D721Med (cell line): ENCODE data around the gene PHLDA2.
A peak's percentile ranks its signal among the peaks of the same experiment; 100 is the strongest.

ENCODE experiments used
- DNase-seq: peaks from one replicate; pipeline ENCODE4 v3.0.0; 2011; ENCODE audit warnings: low spot score; ENCODE audit not compliant: insufficient read length
- FAIRE-seq: peaks from 2 replicates; lab custom pipeline; 2011; peaks lifted over from hg19 to GRCh38; lab: Jason Lieb, UNC
- CTCF ChIP-seq: IDR thresholded peaks from 2 replicates; pipeline ENCODE4 v1.5.1; 2012; ENCODE audit warnings: mild to moderate bottlenecking, control low read depth; ENCODE audit not compliant: insufficient read depth; ENCODE audit errors: missing control alignments

The PHLDA2 gene

GRCh38 chr11:2931771-2932738 lies 2.8 kb upstream of the PHLDA2 start:
- TF ChIP-seq CTCF, result no peak
- DNase-seq, result no peak
- no peak for FAIRE-seq

DNA sequence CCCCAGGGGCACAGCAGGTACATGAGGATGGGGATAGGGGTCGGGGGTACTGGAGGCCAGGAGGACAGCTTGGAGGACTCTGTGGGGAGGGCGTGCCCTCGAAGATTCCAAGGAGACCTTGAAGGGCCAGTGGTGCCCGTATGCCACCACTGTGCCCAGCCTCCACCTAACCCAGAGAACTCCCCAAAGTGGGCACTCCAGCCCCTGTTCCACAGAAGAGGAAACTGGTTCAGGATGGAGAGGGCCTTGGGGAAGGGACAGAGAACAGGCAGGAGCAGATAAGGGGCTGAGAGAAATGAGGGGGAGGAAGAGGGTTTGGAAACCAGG lies 2.2 kb upstream of the PHLDA2 start:
- DNase-seq (no peak), FAIRE-seq (no peak)
- no peak for TF ChIP-seq CTCF

GRCh38 chr11:2930704-2931419 lies 1.6 kb upstream of the PHLDA2 start:
- no peak for FAIRE-seq
- no peak for DNase-seq
- TF ChIP-seq CTCF, result peak; percentile 26

- DNase-seq (no peak), FAIRE-seq (no peak)
- peak; percentile 2 for TF ChIP-seq CTCF
Observed at GRCh38 chr11:2929950-2930703, 907 bp upstream of the PHLDA2 start.

DNA sequence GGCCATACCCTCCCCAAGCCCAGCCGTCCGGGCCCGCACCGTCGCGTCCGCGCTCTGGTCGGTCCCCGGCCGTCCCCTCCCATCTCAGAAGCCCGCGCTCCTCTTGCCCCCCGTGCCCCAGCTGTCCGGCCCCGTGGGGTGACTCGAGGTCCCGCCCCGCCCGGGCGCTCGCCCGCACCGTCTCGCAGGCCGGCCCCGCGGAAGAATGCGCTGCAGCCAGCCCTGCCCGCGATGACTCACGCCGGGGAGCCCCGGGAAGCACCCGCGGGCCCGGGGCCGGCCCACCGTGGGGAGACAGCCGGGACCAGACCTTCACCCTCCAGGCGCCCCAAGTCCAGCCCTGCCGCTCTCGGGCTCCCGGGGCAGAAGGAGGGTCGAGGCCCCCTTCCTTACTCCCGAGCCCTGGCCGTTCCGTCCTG lies 320 bp upstream of the PHLDA2 start:
- no peak for TF ChIP-seq CTCF
- FAIRE-seq (no peak), DNase-seq (no peak)

GRCh38 chr11:2927851-2928604 lies 1.2 kb downstream of the PHLDA2 start:
- no peak for TF ChIP-seq CTCF
- FAIRE-seq (no peak), DNase-seq (no peak)
